Heart right ventricle (tissue), 16 donors: ENCODE data around the gene MEF2B. TPM values are rescaled to one million over a fixed set of nuclear protein-coding genes. Genes with fewer than 3 reads are reported as not detected.

Experiments
- ATAC-seq, 8 donors: fragments of 200-7000 bp; cut with Tn5 transposase; one replicate each; pipeline ENCODE4 v1.9.1; 2020; ENCODE audit warnings: mild to moderate bottlenecking in 8 of 8, moderate library complexity in 8 of 8, moderate number of reproducible peaks in 1 of 8
- DNase-seq, 2 donors: peaks; one replicate each; pipeline ENCODE4 v3.0.0-alpha.2; 2020
- H3K27ac ChIP-seq, 10 donors: fragments of 200-600 bp; sonication (generic) in 2 of 10; one replicate each; pipeline versions ENCODE4 v1.5.0 to v1.8.0; 2020 to 2022; ENCODE audit warnings: mild to moderate bottlenecking in 3 of 10
- H3K27me3 ChIP-seq, 7 donors: fragments of 200-600 bp; one replicate each; pipeline ENCODE4 v1.8.0; 2021 to 2022; ENCODE audit warnings: mild to moderate bottlenecking in 2 of 7
- H3K36me3 ChIP-seq, 9 donors: fragments of 200-600 bp; sonication (generic) in 1 of 9; one replicate each; pipeline versions ENCODE4 v1.5.0 to v1.8.0; 2020 to 2022; ENCODE audit warnings: mild to moderate bottlenecking in 2 of 9
- H3K4me1 ChIP-seq, 9 donors: fragments of 200-600 bp; sonication (generic) in 1 of 9; one replicate each; pipeline versions ENCODE4 v1.5.0 to v1.8.0; 2020 to 2022; ENCODE audit warnings: mild to moderate bottlenecking in 4 of 9
- H3K4me3 ChIP-seq, 10 donors: fragments of 200-600 bp; sonication (generic) in 2 of 10; one replicate each; pipeline versions ENCODE4 v1.5.0 to v1.8.0; 2020 to 2022; ENCODE audit warnings: mild to moderate bottlenecking in 7 of 10, moderate library complexity in 2 of 10
- H3K9me3 ChIP-seq, 11 donors: fragments of 200-600 bp in 10 of 11; sonication (generic) in 2 of 11; one replicate each; pipeline versions ENCODE4 v1.5.0 to v1.8.0; 2013 to 2022; ENCODE audit warnings: mild to moderate bottlenecking in 2 of 11, control low read depth in 1 of 11, moderate library complexity in 1 of 11
- WGBS, 2 donors: extraction: QIAGEN DNeasy Blood & Tissue Kit; methylation state at CpG; one replicate each; pipeline ENCODE4 v1.1.7; 2013; ENCODE audit warnings: inconsistent platforms in 1 of 2; 5-methylcytosine and 5-hydroxymethylcytosine counted together
- intact Hi-C, 10 donors: fragments of 100-400 bp; cut with DNase I; formaldehyde crosslinking; loops; one replicate each; pipeline versions ENCODE4 v1.11.1 to v1.14.2; 2022
- polyA plus RNA-seq, 2 donors: library from polyadenylated mRNA; stranded (reverse); fragments of 200-250 nt; gene quantifications; one replicate each; pipeline ENCODE4 v1.2.3, GENCODE V29; 2013
- total RNA-seq, 10 donors: library from RNA; stranded (reverse); fragmentation: NEBNext Ultra II Directional in 3 of 10; extraction: Animal tissue kit (Norgen Biotek cat#: 25700) in 3 of 10; gene quantifications; one replicate each; pipeline versions ENCODE4 v1.2.1 to v1.2.4, GENCODE V29; 2021 to 2023
- TF ChIP-seq, protein P1 (sequence below), 9 donors: fragments of 200-600 bp; sonication (generic) in 2 of 9; IDR thresholded peaks; one replicate each; pipeline versions ENCODE4 v1.5.0 to v1.8.0; 2021 to 2022; ENCODE audit warnings: antibody characterized with exemption in 9 of 9, mild to moderate bottlenecking in 5 of 9, moderate library complexity in 1 of 9
- donor health status: Arrhythmogenic right ventricular cardiomyopathy.
- donor health status: ischemic (EF 13 %, LVEDD 7.1; RV severe dilation, severe dysfunction).
- donor health status: healthy with polysubstance abuse.
- donor health status: DM: no; HTN: yes; CAD: no.
- donor health status: DM: no; HTN: no; CAD: no.
- donor health status: ischemic (EF 25% LVEDD 6.9; RV normal size, moderate dysfunction).
- donor health status: ischemic (EF 25% LVEDD 5.7; RV mildly dilated, moderate dysfunction).
- donor health status: healthy.
- donor health status: DM: yes; HTN: yes; CAD: no.
- donor health status: Ischemic cardiomyopathy.
- donor health status: ischemic (EF 35%, LVEDD 5.7; RV mildly dilated, moderate dysfunction).
- donor health status: nonischemic (EF 11% LVEDD 7.7; RV severe dilation, severe dysfunction).
- donor health status: DM: yes; HTN: yes; CAD: no.
- donor health status: PGD.
- donor health status: ischemic (EF 29% LVEDD 5.4; RV normal size, mild dysfunction).
- donor health status: nonischemic (EF 23%, LVEDD 6.1; RV moderate dilation, normal function).

The MEF2B gene
- total and polyA plus RNA-seq, 12 donors = 0.34 to 2.3 (median 0.54) TPM; not detected in 3

- peak; percentile 97 to 100 for DNase-seq
- Histone ChIP-seq H3K4me1 (peaks cover 9 to 61% (median 46%) of the 10 kb centered on the region in 9 donors), H3K9me3 (no peaks in the 10 kb centered on the region), H3K27me3 (no peaks in the 10 kb centered on the region), H3K4me3 (peak within 1 kb of the TSS; percentile 76 to 99 (median 91)), H3K27ac (peak within 1 kb of the TSS; percentile 96 to 100 (median 100)), H3K36me3 (peaks cover 0 to 38% (median 6%) of the 10 kb centered on the region in 9 donors)
- WGBS, 2 donors = 0% methylated on average over 52 to 53 of the region's 53 CpGs
- TF ChIP-seq, protein P1, sequence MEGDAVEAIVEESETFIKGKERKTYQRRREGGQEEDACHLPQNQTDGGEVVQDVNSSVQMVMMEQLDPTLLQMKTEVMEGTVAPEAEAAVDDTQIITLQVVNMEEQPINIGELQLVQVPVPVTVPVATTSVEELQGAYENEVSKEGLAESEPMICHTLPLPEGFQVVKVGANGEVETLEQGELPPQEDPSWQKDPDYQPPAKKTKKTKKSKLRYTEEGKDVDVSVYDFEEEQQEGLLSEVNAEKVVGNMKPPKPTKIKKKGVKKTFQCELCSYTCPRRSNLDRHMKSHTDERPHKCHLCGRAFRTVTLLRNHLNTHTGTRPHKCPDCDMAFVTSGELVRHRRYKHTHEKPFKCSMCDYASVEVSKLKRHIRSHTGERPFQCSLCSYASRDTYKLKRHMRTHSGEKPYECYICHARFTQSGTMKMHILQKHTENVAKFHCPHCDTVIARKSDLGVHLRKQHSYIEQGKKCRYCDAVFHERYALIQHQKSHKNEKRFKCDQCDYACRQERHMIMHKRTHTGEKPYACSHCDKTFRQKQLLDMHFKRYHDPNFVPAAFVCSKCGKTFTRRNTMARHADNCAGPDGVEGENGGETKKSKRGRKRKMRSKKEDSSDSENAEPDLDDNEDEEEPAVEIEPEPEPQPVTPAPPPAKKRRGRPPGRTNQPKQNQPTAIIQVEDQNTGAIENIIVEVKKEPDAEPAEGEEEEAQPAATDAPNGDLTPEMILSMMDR (IDR thresholded peaks at IDR 0.05) = no peak
- peak; percentile 95 to 98 (median 97) for ATAC-seq
- intact Hi-C loops = loop anchor here in 3 of 10 donors (1.0 to 10.0 kb wide), 4 partner anchors 11 to 303 kb away; partner anchors contain the start of genes MAU2 (in 3 of the 3), SUGP1 (in 3 of the 3) and NR2C2AP (in 1 of the 3)
Observed at GRCh38 chr19:19192078-19192882, 22.2 kb upstream of the MEF2B start, which contains the start of the genes BORCS8 and RFXANK. Gene BORCS8, minus strand, starts transcription at chr19:19192152. Its CDS starts 35 bp downstream, at chr19:19192117. Gene RFXANK, plus strand, starts transcription at chr19:19192258. Its CDS starts 1,689 bp downstream, at chr19:19193947.

- WGBS, 2 donors = 0% methylated on average over 17 of the region's 17 CpGs
- H3K4me1 ChIP-seq = peaks cover 9 to 61% (median 46%) of the 10 kb centered on the region in 9 donors
- ATAC-seq (no peak), DNase-seq (no peak)
- H3K4me3 ChIP-seq = peak overlapping the region; percentile 76 to 99 (median 91)
- H3K27ac ChIP-seq = peak overlapping the region; percentile 96 to 100 (median 100)
- TF ChIP-seq, protein P1 (IDR thresholded peaks at IDR 0.05) = no peak
- intact Hi-C loops = loop anchor here in 3 of 10 donors (1.0 to 10.0 kb wide), 4 partner anchors 12 to 303 kb away; partner anchors contain the start of genes MAU2 (in 3 of the 3), SUGP1 (in 3 of the 3) and NR2C2AP (in 1 of the 3)
- peaks cover 0 to under 1% (median 0%) of the 10 kb centered on the region in 11 donors for H3K9me3 ChIP-seq
- H3K36me3 ChIP-seq = peaks cover 0 to 35% (median 0%) of the 10 kb centered on the region in 9 donors
- no peaks in the 10 kb centered on the region for H3K27me3 ChIP-seq
Observed at GRCh38 chr19:19191768-19192077, 21.7 kb upstream of the MEF2B start.

- DNase-seq (no peak), ATAC-seq (no peak)
- 93 to 95% methylated on average over 14 of the region's 14 CpGs for WGBS, 2 donors
- intact Hi-C loops = no loop called here
- no peak overlapping the region for H3K4me3 ChIP-seq
- no peaks in the 10 kb centered on the region for H3K27me3 ChIP-seq
- peaks cover 9 to 38% (median 25%) of the 10 kb centered on the region in 9 donors for H3K4me1 ChIP-seq
- H3K27ac ChIP-seq = peak overlapping the region in 1 of 10 donors; percentile 79
- H3K36me3 ChIP-seq = peaks cover 0 to 51% (median 6%) of the 10 kb centered on the region in 9 donors
- TF ChIP-seq, protein P1 (IDR thresholded peaks at IDR 0.05) = no peak
- H3K9me3 ChIP-seq = peaks cover 0 to 4% (median 0%) of the 10 kb centered on the region in 11 donors
Observed at GRCh38 chr19:19186742-19187141, 16.7 kb upstream of the MEF2B start.
